KMS-11 (cell line): ENCODE measurements around the gene PPP1R13B.

ENCODE experiments used
- H2AFZ ChIP-seq: fragments of 200-600 bp; sonication (generic); 2 replicates; pipeline ENCODE4 v1.6.1; 2016; ENCODE audit warnings: antibody characterized with exemption, mixed run types, low read depth
- H3K27ac ChIP-seq: fragments of 200-600 bp; sonication (generic); 2 replicates; pipeline ENCODE4 v1.6.1; 2016; ENCODE audit warnings: mild to moderate bottlenecking, mixed run types
- H3K27me3 ChIP-seq: fragments of 200-600 bp; sonication (generic); 2 replicates; pipeline ENCODE4 v1.6.1; 2017; ENCODE audit warnings: mild to moderate bottlenecking, low read depth, mixed run types, moderate library complexity; ENCODE audit not compliant: insufficient read depth
- H3K36me3 ChIP-seq: fragments of 200-600 bp; sonication (generic); 2 replicates; pipeline ENCODE4 v1.6.1; 2017; ENCODE audit warnings: mild to moderate bottlenecking, mixed run types; ENCODE audit not compliant: insufficient read depth
- H3K4me1 ChIP-seq: fragments of 200-600 bp; sonication (generic); 2 replicates; pipeline ENCODE4 v1.6.1; 2016; ENCODE audit warnings: mild to moderate bottlenecking, low read depth, mixed run types; ENCODE audit not compliant: poor library complexity, severe bottlenecking
- H3K4me2 ChIP-seq: fragments of 200-600 bp; sonication (generic); 2 replicates; pipeline ENCODE4 v1.7.0; 2016; ENCODE audit warnings: mild to moderate bottlenecking, mixed run types
- H3K4me3 ChIP-seq: fragments of 200-600 bp; sonication (generic); IDR thresholded peaks from 2 replicates; pipeline ENCODE4 v1.6.1; 2017; ENCODE audit warnings: low read depth, low read length, mixed read lengths; ENCODE audit not compliant: insufficient read depth
- H3K79me2 ChIP-seq: fragments of 200-600 bp; sonication (generic); 2 replicates; pipeline ENCODE4 v1.6.1; 2016; ENCODE audit warnings: low read depth, mixed run types; ENCODE audit not compliant: insufficient read depth
- H3K9ac ChIP-seq: fragments of 200-600 bp; sonication (generic); 2 replicates; pipeline ENCODE4 v1.6.1; 2016; ENCODE audit warnings: mild to moderate bottlenecking, mixed run types
- H4K20me1 ChIP-seq: fragments of 200-600 bp; sonication (generic); 2 replicates; pipeline ENCODE4 v1.6.1; 2016; ENCODE audit warnings: mild to moderate bottlenecking, mixed run types; ENCODE audit not compliant: insufficient read depth
- TF ChIP-seq, protein P1 (sequence below): fragments of 200-600 bp; sonication (generic); conservative IDR thresholded peaks from 2 replicates; pipeline ENCODE4 v1.6.1; 2017; ENCODE audit warnings: low read depth, mild to moderate bottlenecking, antibody characterized with exemption, low read length, moderate library complexity, mixed read lengths

Gene PPP1R13B

GRCh38 chr14:103697206-103697602, 150.2 kb downstream of the PPP1R13B start:
- no peak overlapping the region for H3K4me3 ChIP-seq

DNA sequence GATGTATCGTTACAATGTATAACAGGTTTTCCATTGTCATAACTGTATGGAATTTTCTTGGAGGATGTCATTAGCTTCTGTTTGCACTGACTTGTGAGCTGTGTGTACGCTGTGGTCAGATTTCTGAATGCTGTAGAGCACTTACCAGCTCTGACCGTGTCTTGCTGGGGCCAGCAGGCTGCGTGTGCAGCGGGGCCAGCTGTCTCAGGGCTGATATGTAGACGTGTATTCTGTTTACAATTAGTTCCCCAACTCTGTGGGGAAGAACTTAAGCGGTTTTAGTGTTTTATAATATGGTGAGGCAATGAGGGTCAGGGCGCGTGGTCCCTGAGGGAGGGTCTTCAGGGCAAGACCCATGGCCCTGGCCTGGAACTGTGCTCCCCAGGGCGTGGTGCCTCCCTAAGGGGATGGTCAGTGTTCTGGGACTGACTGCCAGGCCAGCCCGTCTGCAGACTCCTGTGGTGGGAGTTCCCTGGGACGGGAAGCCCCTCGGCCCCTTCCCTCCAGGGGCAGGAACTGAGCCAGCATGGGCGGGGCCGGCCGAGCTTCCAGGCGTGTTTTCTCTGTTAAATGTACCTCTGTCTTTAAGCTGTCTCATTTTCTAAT, 150.8 kb downstream of the PPP1R13B start:
- H3K4me2 ChIP-seq, result no peak overlapping the region

More at GRCh38 chr14:103697206-103697602, 150.2 kb downstream of the PPP1R13B start:
- Histone ChIP-seq H4K20me1 (no peaks in the 10 kb centered on the region), H3K27ac (no peak overlapping the region), H3K27me3 (no peaks in the 10 kb centered on the region), H3K79me2 (no peaks in the 10 kb centered on the region), H3K4me2 (no peak overlapping the region), H3K36me3 (no peaks in the 10 kb centered on the region), H3K9ac (no peak overlapping the region), H2AFZ (no peak overlapping the region), H3K4me1 (no peaks in the 10 kb centered on the region)
- TF ChIP-seq, protein P1, sequence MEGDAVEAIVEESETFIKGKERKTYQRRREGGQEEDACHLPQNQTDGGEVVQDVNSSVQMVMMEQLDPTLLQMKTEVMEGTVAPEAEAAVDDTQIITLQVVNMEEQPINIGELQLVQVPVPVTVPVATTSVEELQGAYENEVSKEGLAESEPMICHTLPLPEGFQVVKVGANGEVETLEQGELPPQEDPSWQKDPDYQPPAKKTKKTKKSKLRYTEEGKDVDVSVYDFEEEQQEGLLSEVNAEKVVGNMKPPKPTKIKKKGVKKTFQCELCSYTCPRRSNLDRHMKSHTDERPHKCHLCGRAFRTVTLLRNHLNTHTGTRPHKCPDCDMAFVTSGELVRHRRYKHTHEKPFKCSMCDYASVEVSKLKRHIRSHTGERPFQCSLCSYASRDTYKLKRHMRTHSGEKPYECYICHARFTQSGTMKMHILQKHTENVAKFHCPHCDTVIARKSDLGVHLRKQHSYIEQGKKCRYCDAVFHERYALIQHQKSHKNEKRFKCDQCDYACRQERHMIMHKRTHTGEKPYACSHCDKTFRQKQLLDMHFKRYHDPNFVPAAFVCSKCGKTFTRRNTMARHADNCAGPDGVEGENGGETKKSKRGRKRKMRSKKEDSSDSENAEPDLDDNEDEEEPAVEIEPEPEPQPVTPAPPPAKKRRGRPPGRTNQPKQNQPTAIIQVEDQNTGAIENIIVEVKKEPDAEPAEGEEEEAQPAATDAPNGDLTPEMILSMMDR, result no peak

DNA sequence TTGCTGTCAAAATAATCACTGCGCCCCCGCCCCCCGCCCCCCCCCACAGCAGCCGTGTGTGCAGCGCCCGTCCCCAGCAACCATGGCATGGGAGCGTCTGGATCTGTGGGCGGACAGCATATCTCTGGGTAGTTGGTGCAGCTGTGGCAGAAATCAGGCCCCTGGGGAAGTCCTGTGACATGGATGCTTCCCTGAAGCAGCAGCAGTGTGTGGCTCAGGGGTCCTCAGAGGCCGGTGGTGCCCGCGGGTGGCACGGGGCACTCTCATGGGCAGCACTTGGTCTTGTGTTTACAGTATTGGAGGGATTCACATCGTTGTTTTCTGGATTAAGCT, 151.3 kb downstream of the PPP1R13B start:
- TF ChIP-seq, protein P1, result no peak
- no peak overlapping the region for H3K4me2 ChIP-seq
- H3K9ac ChIP-seq, result no peak overlapping the region
- H3K79me2 ChIP-seq, result no peaks in the 10 kb centered on the region
- no peaks in the 10 kb centered on the region for H3K36me3 ChIP-seq
- H2AFZ ChIP-seq, result no peak overlapping the region
- no peaks in the 10 kb centered on the region for H3K4me1 ChIP-seq
- no peaks in the 10 kb centered on the region for H3K27me3 ChIP-seq
- H3K4me3 ChIP-seq, result no peak overlapping the region
- no peak overlapping the region for H3K27ac ChIP-seq
- H4K20me1 ChIP-seq, result no peaks in the 10 kb centered on the region

More for the DNA sequence above, 150.8 kb downstream of the PPP1R13B start:
- no peak overlapping the region for H3K9ac ChIP-seq
- H3K27ac ChIP-seq, result no peak overlapping the region
- no peak overlapping the region for H3K4me3 ChIP-seq
- H4K20me1 ChIP-seq, result no peaks in the 10 kb centered on the region
- TF ChIP-seq, protein P1, result no peak
- H3K27me3 ChIP-seq, result no peaks in the 10 kb centered on the region
- no peaks in the 10 kb centered on the region for H3K36me3 ChIP-seq
- H2AFZ ChIP-seq, result no peak overlapping the region
- H3K4me1 ChIP-seq, result no peaks in the 10 kb centered on the region
- H3K79me2 ChIP-seq, result no peaks in the 10 kb centered on the region

GRCh38 chr14:103695296-103696069, 151.9 kb downstream of the PPP1R13B start:
- Histone ChIP-seq H2AFZ (no peak overlapping the region), H3K27me3 (no peaks in the 10 kb centered on the region), H3K36me3 (no peaks in the 10 kb centered on the region), H3K79me2 (no peaks in the 10 kb centered on the region), H3K9ac (no peak overlapping the region), H3K4me1 (no peaks in the 10 kb centered on the region), H4K20me1 (no peaks in the 10 kb centered on the region), H3K4me2 (no peak overlapping the region), H3K27ac (no peak overlapping the region), H3K4me3 (no peak overlapping the region)
- TF ChIP-seq, protein P1, result no peak
